HCT116 (cell line): ENCODE data around the gene TLCD2.

Source experiments
- EZH2 ChIP-seq: fragments of 200-600 bp; sonication (generic); IDR thresholded peaks from 2 replicates; pipeline ENCODE4 v1.6.1; 2017; ENCODE audit warnings: antibody characterized with exemption, mixed run types
- POLR2A ChIP-seq: IDR thresholded peaks from 2 replicates; pipeline ENCODE4 v1.7.0; 2011; ENCODE audit warnings: borderline replicate concordance; ENCODE audit not compliant: insufficient read depth, insufficient read length; ENCODE audit errors: extremely low read depth
- POLR2AphosphoS5 ChIP-seq: IDR thresholded peaks from 2 replicates; pipeline ENCODE4 v1.6.1; 2011; ENCODE audit warnings: mild to moderate bottlenecking, low read depth, low read length, moderate library complexity
- RAD21 ChIP-seq: IDR thresholded peaks from 2 replicates; pipeline ENCODE4 v1.6.1; 2012; ENCODE audit warnings: low read depth, mild to moderate bottlenecking
- SIN3A ChIP-seq: IDR thresholded peaks from 2 replicates; pipeline ENCODE4 v1.6.1; 2012; ENCODE audit warnings: low read depth
- SP1 ChIP-seq: IDR thresholded peaks from 2 replicates; pipeline ENCODE4 v1.6.1; 2012; ENCODE audit warnings: low read depth
- SRF ChIP-seq: IDR thresholded peaks from 2 replicates; pipeline ENCODE4 v1.6.1; 2012; ENCODE audit warnings: low read depth
- TCF7L2 ChIP-seq: IDR thresholded peaks from 2 replicates; pipeline ENCODE4 v1.7.0; 2011; ENCODE audit warnings: borderline replicate concordance, inconsistent platforms; ENCODE audit not compliant: insufficient read depth, insufficient read length; ENCODE audit errors: extremely low read depth
- ZNF274 ChIP-seq: fragments of 200-500 bp; sonication (Bioruptor generic); IDR thresholded peaks from 2 replicates; pipeline ENCODE4 v1.6.1; 2014; ENCODE audit warnings: mild to moderate bottlenecking, low read depth, low read length, inconsistent platforms
- TF ChIP-seq, protein P1 (sequence below), 3 experiments: fragments of 200-600 bp in 1 of 3; sonication (generic) in 1 of 3; IDR thresholded peaks in 2 of 3; conservative IDR thresholded peaks in 1 of 3; 2 replicates each; pipeline ENCODE4 v1.5.1; 2012 to 2017; ENCODE audit warnings: low read depth in 2 of 3, low read length in 2 of 3, antibody characterized with exemption in 1 of 3, borderline replicate concordance in 1 of 3, control low read depth in 1 of 3, mild to moderate bottlenecking in 1 of 3, mixed read lengths in 1 of 3, mixed run types in 1 of 3, moderate library complexity in 1 of 3; ENCODE audit not compliant: insufficient read depth in 1 of 3
- TF ChIP-seq, protein P2 (sequence below): IDR thresholded peaks from 2 replicates; pipeline ENCODE4 v1.6.1; 2012; ENCODE audit warnings: low read depth
- TF ChIP-seq, protein P3 (sequence below): IDR thresholded peaks from 2 replicates; pipeline ENCODE4 v1.6.1; 2011; ENCODE audit warnings: mild to moderate bottlenecking, low read length, moderate library complexity; ENCODE audit not compliant: insufficient replicate concordance; ENCODE audit errors: extremely low read depth

DNA sequence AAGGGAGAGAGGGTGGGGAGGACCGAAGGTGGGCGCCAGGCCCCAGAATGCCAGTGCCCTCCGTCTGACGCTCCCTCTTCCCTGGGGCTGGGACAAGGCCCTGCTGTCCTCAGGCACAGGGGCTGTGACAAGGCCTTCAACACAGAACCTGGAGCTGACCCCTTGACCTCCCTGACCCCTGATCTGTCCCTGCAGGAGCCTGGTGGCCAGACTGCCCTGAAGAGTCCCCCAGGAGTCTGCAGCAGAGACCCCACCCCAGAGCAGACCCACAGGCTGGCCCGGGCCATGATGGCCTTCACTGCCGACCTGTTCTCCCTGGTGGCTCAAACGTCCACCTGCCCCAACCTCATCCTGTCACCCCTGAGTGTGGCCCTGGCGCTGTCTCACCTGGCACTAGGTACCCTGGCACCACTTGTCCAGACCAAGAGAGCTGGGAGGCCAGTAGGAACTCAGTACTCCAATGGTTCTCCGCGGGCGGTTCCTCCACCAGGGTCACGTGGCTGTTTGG lies 35.4 kb upstream of the TLCD2 start:
- TF ChIP-seq, protein P1, sequence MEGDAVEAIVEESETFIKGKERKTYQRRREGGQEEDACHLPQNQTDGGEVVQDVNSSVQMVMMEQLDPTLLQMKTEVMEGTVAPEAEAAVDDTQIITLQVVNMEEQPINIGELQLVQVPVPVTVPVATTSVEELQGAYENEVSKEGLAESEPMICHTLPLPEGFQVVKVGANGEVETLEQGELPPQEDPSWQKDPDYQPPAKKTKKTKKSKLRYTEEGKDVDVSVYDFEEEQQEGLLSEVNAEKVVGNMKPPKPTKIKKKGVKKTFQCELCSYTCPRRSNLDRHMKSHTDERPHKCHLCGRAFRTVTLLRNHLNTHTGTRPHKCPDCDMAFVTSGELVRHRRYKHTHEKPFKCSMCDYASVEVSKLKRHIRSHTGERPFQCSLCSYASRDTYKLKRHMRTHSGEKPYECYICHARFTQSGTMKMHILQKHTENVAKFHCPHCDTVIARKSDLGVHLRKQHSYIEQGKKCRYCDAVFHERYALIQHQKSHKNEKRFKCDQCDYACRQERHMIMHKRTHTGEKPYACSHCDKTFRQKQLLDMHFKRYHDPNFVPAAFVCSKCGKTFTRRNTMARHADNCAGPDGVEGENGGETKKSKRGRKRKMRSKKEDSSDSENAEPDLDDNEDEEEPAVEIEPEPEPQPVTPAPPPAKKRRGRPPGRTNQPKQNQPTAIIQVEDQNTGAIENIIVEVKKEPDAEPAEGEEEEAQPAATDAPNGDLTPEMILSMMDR (IDR thresholded peaks at IDR 0.05 in 2 of 3, conservative IDR thresholded peaks at IDR 0.05 in 1 of 3; ENCODE audit: borderline replicate concordance in 1 of 3, insufficient read depth in 1 of 3, low read depth in 2 of 3, low read length in 2 of 3), result no peak
- no peak for TF ChIP-seq SRF
- no peak for TF ChIP-seq RAD21
- TF ChIP-seq, protein P2, sequence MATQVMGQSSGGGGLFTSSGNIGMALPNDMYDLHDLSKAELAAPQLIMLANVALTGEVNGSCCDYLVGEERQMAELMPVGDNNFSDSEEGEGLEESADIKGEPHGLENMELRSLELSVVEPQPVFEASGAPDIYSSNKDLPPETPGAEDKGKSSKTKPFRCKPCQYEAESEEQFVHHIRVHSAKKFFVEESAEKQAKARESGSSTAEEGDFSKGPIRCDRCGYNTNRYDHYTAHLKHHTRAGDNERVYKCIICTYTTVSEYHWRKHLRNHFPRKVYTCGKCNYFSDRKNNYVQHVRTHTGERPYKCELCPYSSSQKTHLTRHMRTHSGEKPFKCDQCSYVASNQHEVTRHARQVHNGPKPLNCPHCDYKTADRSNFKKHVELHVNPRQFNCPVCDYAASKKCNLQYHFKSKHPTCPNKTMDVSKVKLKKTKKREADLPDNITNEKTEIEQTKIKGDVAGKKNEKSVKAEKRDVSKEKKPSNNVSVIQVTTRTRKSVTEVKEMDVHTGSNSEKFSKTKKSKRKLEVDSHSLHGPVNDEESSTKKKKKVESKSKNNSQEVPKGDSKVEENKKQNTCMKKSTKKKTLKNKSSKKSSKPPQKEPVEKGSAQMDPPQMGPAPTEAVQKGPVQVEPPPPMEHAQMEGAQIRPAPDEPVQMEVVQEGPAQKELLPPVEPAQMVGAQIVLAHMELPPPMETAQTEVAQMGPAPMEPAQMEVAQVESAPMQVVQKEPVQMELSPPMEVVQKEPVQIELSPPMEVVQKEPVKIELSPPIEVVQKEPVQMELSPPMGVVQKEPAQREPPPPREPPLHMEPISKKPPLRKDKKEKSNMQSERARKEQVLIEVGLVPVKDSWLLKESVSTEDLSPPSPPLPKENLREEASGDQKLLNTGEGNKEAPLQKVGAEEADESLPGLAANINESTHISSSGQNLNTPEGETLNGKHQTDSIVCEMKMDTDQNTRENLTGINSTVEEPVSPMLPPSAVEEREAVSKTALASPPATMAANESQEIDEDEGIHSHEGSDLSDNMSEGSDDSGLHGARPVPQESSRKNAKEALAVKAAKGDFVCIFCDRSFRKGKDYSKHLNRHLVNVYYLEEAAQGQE, result no peak
- no peak for TF ChIP-seq SIN3A
- no peak for TF ChIP-seq EZH2
- no peak for TF ChIP-seq ZNF274
- TF ChIP-seq TCF7L2, result no peak
- TF ChIP-seq SP1, result no peak
- TF ChIP-seq, protein P3, sequence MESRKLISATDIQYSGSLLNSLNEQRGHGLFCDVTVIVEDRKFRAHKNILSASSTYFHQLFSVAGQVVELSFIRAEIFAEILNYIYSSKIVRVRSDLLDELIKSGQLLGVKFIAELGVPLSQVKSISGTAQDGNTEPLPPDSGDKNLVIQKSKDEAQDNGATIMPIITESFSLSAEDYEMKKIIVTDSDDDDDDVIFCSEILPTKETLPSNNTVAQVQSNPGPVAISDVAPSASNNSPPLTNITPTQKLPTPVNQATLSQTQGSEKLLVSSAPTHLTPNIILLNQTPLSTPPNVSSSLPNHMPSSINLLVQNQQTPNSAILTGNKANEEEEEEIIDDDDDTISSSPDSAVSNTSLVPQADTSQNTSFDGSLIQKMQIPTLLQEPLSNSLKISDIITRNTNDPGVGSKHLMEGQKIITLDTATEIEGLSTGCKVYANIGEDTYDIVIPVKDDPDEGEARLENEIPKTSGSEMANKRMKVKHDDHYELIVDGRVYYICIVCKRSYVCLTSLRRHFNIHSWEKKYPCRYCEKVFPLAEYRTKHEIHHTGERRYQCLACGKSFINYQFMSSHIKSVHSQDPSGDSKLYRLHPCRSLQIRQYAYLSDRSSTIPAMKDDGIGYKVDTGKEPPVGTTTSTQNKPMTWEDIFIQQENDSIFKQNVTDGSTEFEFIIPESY, result no peak
- TF ChIP-seq POLR2AphosphoS5, result no peak
- no peak for TF ChIP-seq POLR2A
